ENCODE results near the gene CLIP2. TPM values are rescaled to one million over a fixed set of nuclear protein-coding genes. Genes with fewer than 3 reads are reported as not detected.
A peak's percentile ranks its signal among the peaks of the same experiment; 100 is the strongest.
"Not testable (repeated sequence)": the region's sequence is repeated elsewhere in the genome, so short reads cannot be mapped to it uniquely, and the experiment has no call there.

CLIP2 gene
- total RNA-seq, 1 experiment from 2014 or later = 26.2 TPM

DNA sequence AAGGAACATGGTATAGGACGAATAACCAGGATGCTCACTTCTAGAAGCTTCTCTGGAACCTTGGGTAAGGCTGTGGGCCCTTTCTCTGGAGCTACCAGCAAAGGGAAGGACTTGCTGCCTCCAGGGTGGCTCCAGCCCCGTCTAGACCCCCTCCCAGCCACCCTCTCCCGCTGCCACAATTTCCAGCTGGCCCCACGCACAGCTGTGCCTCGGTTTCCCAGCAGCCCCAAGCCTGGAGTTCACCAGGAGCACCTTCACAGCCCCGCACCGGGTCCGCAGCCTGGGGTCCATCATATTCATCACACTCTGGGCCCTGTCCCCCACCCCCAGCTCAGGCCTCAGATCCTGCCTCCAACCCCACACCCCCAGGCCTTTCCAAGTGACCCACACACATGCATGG is 128.9 kb downstream of the CLIP2 start:
- Histone ChIP-seq H3K27ac (ENCODE audit: low read length) (no peak overlapping the region), H3K4me3 (ENCODE audit: low read length) (no peak overlapping the region), H3K9me3 (ENCODE audit: low read length) (no peaks in the 10 kb centered on the region), H3K9me2 (replicated peaks; ENCODE audit: low read length) (no peaks in the 10 kb centered on the region), H3K36me3 (ENCODE audit: low read depth, low read length) (no peaks in the 10 kb centered on the region), H3K4me2 (ENCODE audit: low read length) (no peak overlapping the region), H3K79me2 (ENCODE audit: low read length) (no peaks in the 10 kb centered on the region), H3K4me1 (ENCODE audit: insufficient read depth, low read length) (no peaks in the 10 kb centered on the region; the same call in 1 of the 2 replicates), H2AFZ (ENCODE audit: low read length) (peak overlapping the region; percentile 73; the same call in 1 of the 2 replicates), H4K20me1 (ENCODE audit: low read length) (no peaks in the 10 kb centered on the region), H3K9ac (ENCODE audit: low read length) (no peak overlapping the region), H3K27me3 (ENCODE audit: low read length) (no peaks in the 10 kb centered on the region), H3F3A (ENCODE audit: low read length, unreplicated experiment) (no peaks in the 10 kb centered on the region)
- POLR2A ChIA-PET (ENCODE audit: unreplicated experiment) = no interaction called here
- DNase-seq (no peak), ATAC-seq (no peak)
- intact Hi-C loops (cut with micrococcal nuclease) = no loop called here
- TF ChIP-seq EZH2 (IDR thresholded peaks at IDR 0.05; ENCODE audit: low read length, unreplicated experiment) (no peak), CTCF (conservative IDR thresholded peaks at IDR 0.05; ENCODE audit: low read depth, low read length) (no peak), EZH2phosphoT487 (IDR thresholded peaks at IDR 0.05; ENCODE audit: borderline replicate concordance, low read length) (no peak)
- BruUV-seq (replicated peaks) = no TSS peak
- CTCF ChIA-PET = no interaction called here

- CTCF ChIA-PET = no interaction called here
- no peak overlapping the region for H3K4me2 ChIP-seq (ENCODE audit: low read length)
- H3K9ac ChIP-seq (ENCODE audit: low read length) = no peak overlapping the region
- no peak for DNase-seq
- no peaks in the 10 kb centered on the region; the same call in 1 of the 2 replicates for H3K4me1 ChIP-seq (ENCODE audit: insufficient read depth, low read length)
- no peak overlapping the region for H2AFZ ChIP-seq (ENCODE audit: low read length)
- POLR2A ChIA-PET (ENCODE audit: unreplicated experiment) = no interaction called here
- H3K79me2 ChIP-seq (ENCODE audit: low read length) = no peaks in the 10 kb centered on the region
- no peaks in the 10 kb centered on the region for H4K20me1 ChIP-seq (ENCODE audit: low read length)
- no peaks in the 10 kb centered on the region for H3K27me3 ChIP-seq (ENCODE audit: low read length)
- TF ChIP-seq EZH2 (IDR thresholded peaks at IDR 0.05; ENCODE audit: low read length, unreplicated experiment) (no peak), CTCF (conservative IDR thresholded peaks at IDR 0.05; ENCODE audit: low read depth, low read length) (no peak)
- no peaks in the 10 kb centered on the region for H3K36me3 ChIP-seq (ENCODE audit: low read depth, low read length)
- no peaks in the 10 kb centered on the region for H3K9me2 ChIP-seq (replicated peaks; ENCODE audit: low read length)
- no peaks in the 10 kb centered on the region for H3F3A ChIP-seq (ENCODE audit: low read length, unreplicated experiment)
- H3K27ac ChIP-seq (ENCODE audit: low read length) = no peak overlapping the region
- ATAC-seq = no peak
- H3K9me3 ChIP-seq (ENCODE audit: low read length) = no peaks in the 10 kb centered on the region
- H3K4me3 ChIP-seq (ENCODE audit: low read length) = no peak overlapping the region
- intact Hi-C loops (cut with micrococcal nuclease) = no loop called here
- BruUV-seq (replicated peaks) = no TSS peak
Measured at GRCh38 chr7:74418538-74418937, 129.3 kb downstream of the CLIP2 start.

GRCh38 chr7:74419232-74419631 is 130.0 kb downstream of the CLIP2 start:
- H3K9me3 ChIP-seq (ENCODE audit: low read length); H3K4me1 ChIP-seq (ENCODE audit: insufficient read depth, low read length); BruUV-seq (replicated peaks); H3F3A ChIP-seq (ENCODE audit: low read length, unreplicated experiment); H3K27ac ChIP-seq (ENCODE audit: low read length); H3K4me2 ChIP-seq (ENCODE audit: low read length); H3K9me2 ChIP-seq (replicated peaks; ENCODE audit: low read length); CTCF ChIA-PET; POLR2A ChIA-PET (ENCODE audit: unreplicated experiment); ATAC-seq; DNase-seq; H2AFZ ChIP-seq (ENCODE audit: low read length); H3K9ac ChIP-seq (ENCODE audit: low read length); H3K4me3 ChIP-seq (ENCODE audit: low read length); intact Hi-C loops (cut with micrococcal nuclease); H3K27me3 ChIP-seq (ENCODE audit: low read length); H4K20me1 ChIP-seq (ENCODE audit: low read length); H3K79me2 ChIP-seq (ENCODE audit: low read length); H3K36me3 ChIP-seq (ENCODE audit: low read depth, low read length): not testable (repeated sequence)

All from PC-3 (cell line).